Cardiac muscle cell (in vitro differentiated cells and primary cell): ENCODE measurements around the gene TRABD2B. TPM values are rescaled to one million over a fixed set of nuclear protein-coding genes. Genes with fewer than 3 reads are reported as not detected.

Experiments
- DNase-seq, 2 donors: peaks; one replicate each; pipeline versions ENCODE4 v3.0.0 to v3.0.0-alpha.2; 2010 to 2017; ENCODE audit warnings: low read depth in 1 of 2, low spot score in 1 of 2
- H3K27ac ChIP-seq: fragments of 200-600 bp; sonication (generic); 2 replicates; pipeline ENCODE4 v1.5.1; 2016
- H3K27me3 ChIP-seq: fragments of 200-600 bp; sonication (generic); 2 replicates; pipeline ENCODE4 v1.6.0; 2016; ENCODE audit warnings: control low read depth
- H3K36me3 ChIP-seq: fragments of 200-600 bp; sonication (generic); 2 replicates; pipeline ENCODE4 v1.5.1; 2016; ENCODE audit warnings: control low read depth
- H3K4me1 ChIP-seq: fragments of 200-600 bp; sonication (generic); 2 replicates; pipeline ENCODE4 v1.8.1; 2017; ENCODE audit warnings: low read depth, mild to moderate bottlenecking, mixed run types
- H3K4me3 ChIP-seq: fragments of 200-600 bp; sonication (generic); 2 replicates; pipeline ENCODE4 v1.5.1; 2016; ENCODE audit warnings: mild to moderate bottlenecking
- H3K9me3 ChIP-seq: fragments of 200-600 bp; sonication (generic); 2 replicates; pipeline ENCODE4 v1.5.1; 2017; ENCODE audit warnings: low read depth, mild to moderate bottlenecking, control low read depth
- polyA plus RNA-seq: library from polyadenylated mRNA; unstranded; fragments of >200 nt; fragmentation: Nextera tagmentation; extraction: Ambion mirVana; gene quantifications from 2 replicates; pipeline ENCODE4 v1.2.1, GENCODE V29; 2016
- total RNA-seq: library from RNA; depleted of rRNA; stranded (reverse); fragments of >200 nt; gene quantifications from 2 replicates; pipeline ENCODE4 v1.2.3, GENCODE V29; 2016
- TF ChIP-seq, protein P1 (sequence below): IDR thresholded peaks from 2 replicates; pipeline ENCODE4 v1.5.1; 2012; ENCODE audit warnings: low read depth, mild to moderate bottlenecking, low read length

TRABD2B gene
- total and polyA plus RNA-seq, 2 experiments from 2014 or later = 0.60 to 0.82 TPM

DNA sequence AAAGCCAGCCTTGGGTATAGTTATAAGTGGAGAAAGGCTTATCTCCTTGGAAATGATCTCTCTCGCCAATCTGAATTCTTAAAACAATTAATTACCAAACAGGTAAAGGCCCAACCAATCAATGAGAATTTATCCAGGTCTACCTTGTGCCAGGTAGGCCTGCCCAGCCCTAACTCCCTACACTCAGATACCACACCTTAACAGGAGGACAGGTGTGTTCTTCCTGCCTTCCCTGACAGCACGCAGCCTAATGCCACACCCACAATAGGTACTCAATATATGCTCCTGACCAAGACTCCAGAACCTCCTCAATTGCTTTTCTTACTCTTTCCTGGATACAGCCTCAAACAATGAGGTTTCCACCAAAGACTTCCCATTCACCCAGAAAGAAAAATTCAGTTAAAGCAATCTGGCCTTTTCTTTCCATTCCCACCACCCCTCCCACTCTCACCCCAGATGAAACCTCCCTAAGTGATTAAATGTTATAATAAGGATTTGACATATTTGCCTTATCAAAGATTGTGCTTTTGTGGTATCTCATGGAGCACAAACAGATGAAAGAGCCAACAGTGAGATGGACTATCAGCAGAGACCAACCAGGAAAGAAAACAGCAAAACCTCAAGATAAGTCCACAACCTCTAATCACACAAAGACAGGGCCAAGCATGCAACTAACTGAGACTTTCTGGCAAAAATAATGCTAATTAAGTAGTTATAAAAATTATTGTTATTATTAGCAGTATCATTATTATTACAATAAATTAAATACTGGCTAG lies 25.6 kb downstream of the TRABD2B start:
- no peak overlapping the region for H3K4me3 ChIP-seq
- no peak for DNase-seq
- TF ChIP-seq, protein P1, sequence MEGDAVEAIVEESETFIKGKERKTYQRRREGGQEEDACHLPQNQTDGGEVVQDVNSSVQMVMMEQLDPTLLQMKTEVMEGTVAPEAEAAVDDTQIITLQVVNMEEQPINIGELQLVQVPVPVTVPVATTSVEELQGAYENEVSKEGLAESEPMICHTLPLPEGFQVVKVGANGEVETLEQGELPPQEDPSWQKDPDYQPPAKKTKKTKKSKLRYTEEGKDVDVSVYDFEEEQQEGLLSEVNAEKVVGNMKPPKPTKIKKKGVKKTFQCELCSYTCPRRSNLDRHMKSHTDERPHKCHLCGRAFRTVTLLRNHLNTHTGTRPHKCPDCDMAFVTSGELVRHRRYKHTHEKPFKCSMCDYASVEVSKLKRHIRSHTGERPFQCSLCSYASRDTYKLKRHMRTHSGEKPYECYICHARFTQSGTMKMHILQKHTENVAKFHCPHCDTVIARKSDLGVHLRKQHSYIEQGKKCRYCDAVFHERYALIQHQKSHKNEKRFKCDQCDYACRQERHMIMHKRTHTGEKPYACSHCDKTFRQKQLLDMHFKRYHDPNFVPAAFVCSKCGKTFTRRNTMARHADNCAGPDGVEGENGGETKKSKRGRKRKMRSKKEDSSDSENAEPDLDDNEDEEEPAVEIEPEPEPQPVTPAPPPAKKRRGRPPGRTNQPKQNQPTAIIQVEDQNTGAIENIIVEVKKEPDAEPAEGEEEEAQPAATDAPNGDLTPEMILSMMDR = no peak

DNA sequence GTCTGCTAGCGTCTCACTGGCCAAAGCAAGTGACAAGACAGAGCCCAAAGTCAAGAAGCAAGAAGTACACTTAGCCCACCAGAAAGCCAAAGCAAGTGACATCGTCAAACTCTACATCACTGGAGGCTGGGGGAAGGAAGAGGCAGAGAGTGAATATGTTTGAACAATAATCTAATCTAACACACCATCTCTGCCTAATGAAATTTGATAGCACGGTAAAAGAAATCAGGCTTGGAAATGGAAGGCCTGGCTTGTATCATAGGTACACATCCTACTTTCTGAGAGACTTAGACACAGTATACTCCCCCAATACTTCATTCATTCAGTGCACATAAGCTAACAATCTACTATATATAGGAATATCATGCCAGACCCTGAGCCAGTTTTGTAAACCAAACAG lies 26.3 kb downstream of the TRABD2B start:
- H3K4me1 ChIP-seq = no peaks in the 10 kb centered on the region
- no peak for DNase-seq
- TF ChIP-seq, protein P1 = no peak
- H3K4me3 ChIP-seq = no peak overlapping the region
- H3K27ac ChIP-seq = no peak overlapping the region
- no peaks in the 10 kb centered on the region for H3K27me3 ChIP-seq
- no peaks in the 10 kb centered on the region for H3K9me3 ChIP-seq
- H3K36me3 ChIP-seq = no peaks in the 10 kb centered on the region

More for the DNA sequence above, 25.6 kb downstream of the TRABD2B start:
- no peaks in the 10 kb centered on the region for H3K4me1 ChIP-seq
- H3K36me3 ChIP-seq = no peaks in the 10 kb centered on the region
- no peaks in the 10 kb centered on the region for H3K9me3 ChIP-seq
- H3K27me3 ChIP-seq = no peaks in the 10 kb centered on the region
- no peak overlapping the region for H3K27ac ChIP-seq

DNA sequence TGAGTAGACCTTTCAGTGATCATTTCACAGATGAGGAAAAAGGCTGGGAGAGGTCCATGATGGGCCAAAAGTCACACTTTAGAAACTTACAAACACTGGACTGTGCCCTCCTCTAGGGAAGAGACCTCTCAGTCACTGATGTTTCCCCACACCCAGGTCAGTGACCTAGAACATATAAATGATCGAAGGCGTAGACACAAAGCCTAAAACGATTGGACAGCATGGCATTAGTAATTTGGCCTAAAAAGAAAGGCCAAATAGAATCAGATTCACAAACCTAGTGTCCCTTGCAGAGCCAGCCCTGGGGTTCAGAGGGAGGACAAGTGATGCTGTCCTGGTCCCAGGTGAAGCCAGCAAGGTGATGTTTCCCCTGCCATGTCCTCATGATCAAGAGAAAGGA lies 27.7 kb downstream of the TRABD2B start:
- no peak overlapping the region for H3K27ac ChIP-seq
- no peaks in the 10 kb centered on the region for H3K4me1 ChIP-seq
- no peaks in the 10 kb centered on the region for H3K36me3 ChIP-seq
- DNase-seq = no peak
- H3K27me3 ChIP-seq = no peaks in the 10 kb centered on the region
- no peak overlapping the region for H3K4me3 ChIP-seq
- no peaks in the 10 kb centered on the region for H3K9me3 ChIP-seq
- TF ChIP-seq, protein P1 = no peak

DNA sequence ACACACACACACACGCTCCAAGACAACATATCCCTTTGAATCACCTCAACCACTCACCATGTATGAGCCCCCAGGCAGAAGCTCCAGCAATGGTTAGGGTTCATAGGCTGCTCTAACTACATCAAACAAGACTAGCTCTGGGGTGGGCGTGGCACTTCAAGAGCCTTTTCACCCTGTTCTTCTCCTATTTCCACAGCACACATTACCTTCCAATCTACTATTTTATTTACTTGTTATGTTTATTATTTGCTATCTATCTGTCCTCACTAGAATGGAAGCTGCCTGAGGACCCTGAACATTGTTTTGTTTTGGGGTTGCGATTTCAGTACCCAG lies 28.7 kb downstream of the TRABD2B start:
- no peak overlapping the region for H3K27ac ChIP-seq
- H3K27me3 ChIP-seq = no peaks in the 10 kb centered on the region
- no peaks in the 10 kb centered on the region for H3K4me1 ChIP-seq
- no peaks in the 10 kb centered on the region for H3K9me3 ChIP-seq
- no peak for DNase-seq
- H3K4me3 ChIP-seq = no peak overlapping the region
- TF ChIP-seq, protein P1 = no peak
- H3K36me3 ChIP-seq = no peaks in the 10 kb centered on the region

DNA sequence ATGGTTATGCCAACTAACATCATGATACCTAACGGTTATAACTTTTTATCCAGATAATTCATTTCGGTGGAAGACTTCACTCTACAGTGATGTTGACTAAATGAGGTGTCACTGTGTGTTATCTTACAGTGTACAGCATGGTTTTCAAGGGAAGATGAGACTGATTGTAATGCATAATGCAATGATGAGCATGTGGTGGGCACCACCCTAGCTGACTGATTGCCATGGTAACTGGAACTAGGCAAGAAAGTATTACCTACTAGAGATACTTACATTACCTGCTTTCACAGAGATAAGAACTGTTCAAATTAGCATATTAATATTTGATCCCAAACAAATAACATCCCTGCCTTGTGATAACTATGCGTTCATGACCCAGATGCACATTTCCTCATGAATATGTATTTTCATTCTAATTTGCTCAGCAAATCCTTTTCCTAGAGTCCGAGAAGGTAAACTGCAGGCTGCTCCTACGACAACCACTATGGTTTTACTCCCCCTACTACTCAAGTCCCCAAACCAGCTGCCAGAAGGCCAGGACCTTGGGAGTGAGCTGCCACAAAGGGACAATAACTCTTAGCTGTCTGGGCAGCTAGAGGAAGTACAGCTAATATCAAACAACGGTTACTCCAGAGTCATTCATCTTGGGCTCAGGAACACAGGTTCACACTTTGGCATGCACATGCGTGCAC lies 29.2 kb downstream of the TRABD2B start:
- Histone ChIP-seq H3K4me1 (no peaks in the 10 kb centered on the region), H3K4me3 (no peak overlapping the region), H3K27ac (no peak overlapping the region), H3K36me3 (no peaks in the 10 kb centered on the region), H3K27me3 (no peaks in the 10 kb centered on the region), H3K9me3 (no peaks in the 10 kb centered on the region)
- TF ChIP-seq, protein P1 = no peak
- DNase-seq = no peak
